GM18873 (cell line): ENCODE data around the gene MRNIP.
"Not testable (repeated sequence)": the region's sequence is repeated elsewhere in the genome, so short reads cannot be mapped to it uniquely, and the experiment has no call there.

ENCODE experiments used
- ATAC-seq: cut with Tn5 transposase; IDR thresholded peaks from one replicate; pipeline ENCODE4 v1.9.1; 2021; ENCODE audit warnings: mild to moderate bottlenecking, moderate library complexity, moderate number of reproducible peaks; ENCODE audit not compliant: unreplicated experiment, low FRiP score

Gene MRNIP

DNA sequence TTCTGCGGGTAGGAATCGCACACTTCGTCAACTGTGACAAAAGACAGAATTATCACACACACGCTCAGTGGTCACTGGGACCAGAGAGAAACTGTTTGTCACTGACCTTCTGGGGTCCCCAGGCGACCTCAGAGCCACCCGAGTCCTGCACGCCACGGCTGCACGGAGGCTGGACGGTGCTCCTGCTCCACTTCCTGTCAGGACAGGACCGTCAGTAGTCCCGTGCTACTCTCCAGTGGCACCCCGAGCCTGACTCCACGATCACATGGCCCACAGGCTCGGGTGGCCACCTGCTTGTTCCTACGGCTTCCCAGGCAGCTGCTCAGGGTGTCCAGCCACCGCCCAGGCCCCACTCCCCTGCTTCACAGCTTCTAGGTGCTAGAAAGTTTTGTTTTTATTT is 17.9 kb downstream of the MRNIP start:
- ATAC-seq = no peak

- no peak for ATAC-seq
Observed at GRCh38 chr5:179840321-179840720, 18.3 kb downstream of the MRNIP start.

DNA sequence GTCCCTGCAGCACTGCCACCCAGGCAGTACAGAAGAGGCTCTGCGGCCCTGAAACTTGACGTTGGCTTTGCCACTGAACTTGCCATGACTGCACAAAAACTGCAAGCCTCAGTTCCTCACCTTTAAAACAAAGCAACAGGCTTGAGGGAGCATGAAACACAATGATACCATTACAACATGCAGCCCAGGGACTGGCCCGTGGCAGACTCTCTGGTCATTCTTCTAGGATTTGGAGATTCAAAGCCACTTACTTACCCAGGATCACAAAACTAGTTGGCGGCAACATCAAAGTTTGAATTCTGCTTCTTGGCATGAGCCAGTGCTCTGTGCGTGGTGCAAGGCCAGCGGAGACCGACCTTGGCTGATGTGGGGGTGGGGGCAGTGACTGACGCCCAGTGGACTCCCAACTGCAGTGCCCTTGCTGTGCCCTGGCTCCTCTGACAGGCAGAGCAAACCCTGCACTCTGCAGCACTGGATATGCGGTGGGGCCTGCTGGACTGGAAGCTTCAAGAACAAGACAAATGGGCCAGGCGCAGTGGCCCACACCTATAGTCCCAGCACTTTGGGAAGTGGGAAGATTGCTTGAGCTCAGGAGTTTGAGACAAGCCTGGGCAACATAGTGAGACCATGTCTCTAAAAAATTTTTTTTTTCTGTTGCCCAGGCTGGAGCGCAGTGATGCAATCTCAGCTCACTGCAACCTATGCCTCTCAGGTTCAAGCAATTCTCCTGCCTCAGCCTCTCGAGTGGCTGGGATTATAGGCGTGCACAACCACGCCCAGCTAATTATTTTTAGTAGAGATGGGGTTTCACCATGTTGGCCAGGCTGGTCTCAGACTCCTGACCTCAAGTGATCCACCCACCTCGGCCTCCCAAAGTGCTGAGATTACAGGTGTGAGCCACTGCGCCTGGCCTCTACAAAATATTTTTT is 19.0 kb downstream of the MRNIP start:
- ATAC-seq = no peak

DNA sequence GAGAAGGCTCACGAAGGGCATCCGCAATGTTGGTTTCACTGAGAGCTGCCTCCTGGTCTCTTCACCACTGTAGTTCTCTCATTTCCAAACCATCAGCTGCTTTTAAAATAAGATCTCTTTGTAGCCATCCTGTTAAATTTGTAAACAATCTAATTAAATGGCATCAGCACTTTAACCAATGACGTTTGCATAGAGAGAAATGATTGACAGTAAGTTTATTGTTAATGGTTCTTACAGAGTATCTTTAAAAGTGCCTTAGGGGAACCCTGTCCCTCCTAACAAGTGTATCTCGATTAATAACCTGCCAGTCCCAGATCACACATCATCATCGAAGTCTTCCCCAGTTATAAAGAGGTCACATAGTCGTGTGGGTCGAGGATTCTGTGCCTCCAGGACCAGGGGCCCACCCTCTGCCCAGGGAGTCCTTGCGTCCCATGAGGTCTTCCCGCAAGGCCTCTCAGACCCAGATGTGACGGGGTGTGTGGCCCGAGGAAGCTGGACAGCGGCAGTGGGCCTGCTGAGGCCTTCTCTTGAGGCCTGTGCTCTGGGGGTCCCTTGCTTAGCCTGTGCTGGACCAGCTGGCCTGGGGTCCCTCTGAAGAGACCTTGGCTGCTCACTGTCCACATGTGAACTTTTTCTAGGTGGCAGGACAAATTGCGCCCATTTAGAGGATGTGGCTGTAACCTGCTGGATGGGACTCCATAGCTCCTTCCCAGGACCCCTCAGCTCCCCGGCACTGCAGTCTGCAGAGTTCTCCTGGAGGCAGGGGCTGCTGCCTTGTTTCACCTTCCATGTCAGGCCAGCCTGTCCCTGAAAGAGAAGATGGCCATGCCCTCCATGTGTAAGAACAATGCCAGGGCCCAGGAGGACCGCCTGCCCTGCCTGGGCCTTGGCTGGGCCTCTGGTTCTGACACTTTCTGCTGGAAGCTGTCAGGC is 21.3 kb downstream of the MRNIP start:
- no peak for ATAC-seq

GRCh38 chr5:179836225-179837019 is 22.2 kb downstream of the MRNIP start:
- no peak for ATAC-seq

- not testable (repeated sequence) for ATAC-seq
Observed at GRCh38 chr5:179834871-179835270, 23.7 kb downstream of the MRNIP start.

GRCh38 chr5:179834120-179834519 is 24.5 kb downstream of the MRNIP start:
- no peak for ATAC-seq

DNA sequence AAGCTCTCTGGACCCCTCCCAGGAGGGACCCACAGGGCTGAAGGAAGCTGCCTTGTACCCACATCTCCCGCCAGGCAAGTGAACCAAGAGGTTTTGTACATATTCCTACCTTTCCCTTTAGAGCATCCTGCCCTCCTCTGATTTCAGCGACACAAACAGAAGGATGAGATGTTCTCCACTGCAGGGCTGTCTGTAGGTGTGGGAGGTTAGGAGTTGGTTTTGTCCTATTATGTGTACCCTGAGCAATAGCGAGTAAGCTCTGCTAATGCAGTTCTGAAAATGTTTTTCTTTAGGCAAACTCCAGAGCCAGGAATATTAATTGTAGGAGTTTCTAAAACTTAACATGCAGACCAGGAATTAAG is 24.9 kb downstream of the MRNIP start:
- no peak for ATAC-seq

DNA sequence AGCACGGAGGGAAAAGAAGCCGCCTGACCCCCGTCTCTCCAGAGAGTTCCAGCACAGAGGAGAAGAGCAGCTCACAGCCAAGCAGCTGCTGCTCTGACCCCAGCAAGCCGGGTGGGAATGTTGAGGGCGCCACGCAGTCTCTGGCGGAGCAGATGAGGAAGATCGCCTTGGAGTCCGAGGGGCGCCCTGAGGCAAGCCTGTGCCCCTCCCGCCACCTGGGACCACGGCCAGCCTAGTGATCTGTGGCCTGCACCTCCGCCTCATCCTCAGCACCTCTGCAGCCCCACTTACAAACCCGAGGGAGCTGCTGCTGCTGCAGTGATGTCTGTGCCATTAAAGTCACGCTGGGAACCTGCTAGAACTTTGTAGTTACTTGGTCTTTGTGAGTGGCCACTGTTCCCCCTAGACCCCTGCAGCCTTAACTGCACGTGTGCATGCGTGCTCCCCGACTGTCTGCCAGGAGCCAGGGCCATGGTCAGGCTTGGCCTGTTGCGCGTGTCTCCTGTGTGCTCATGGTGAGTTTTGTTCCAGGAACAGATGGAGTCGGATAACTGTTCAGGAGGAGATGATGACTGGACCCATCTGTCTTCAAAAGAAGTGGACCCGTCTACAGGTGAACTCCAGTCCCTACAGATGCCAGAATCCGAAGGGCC is 25.4 kb downstream of the MRNIP start:
- no peak for ATAC-seq

- ATAC-seq = no peak
Observed at GRCh38 chr5:179832039-179832745, 26.4 kb downstream of the MRNIP start.

DNA sequence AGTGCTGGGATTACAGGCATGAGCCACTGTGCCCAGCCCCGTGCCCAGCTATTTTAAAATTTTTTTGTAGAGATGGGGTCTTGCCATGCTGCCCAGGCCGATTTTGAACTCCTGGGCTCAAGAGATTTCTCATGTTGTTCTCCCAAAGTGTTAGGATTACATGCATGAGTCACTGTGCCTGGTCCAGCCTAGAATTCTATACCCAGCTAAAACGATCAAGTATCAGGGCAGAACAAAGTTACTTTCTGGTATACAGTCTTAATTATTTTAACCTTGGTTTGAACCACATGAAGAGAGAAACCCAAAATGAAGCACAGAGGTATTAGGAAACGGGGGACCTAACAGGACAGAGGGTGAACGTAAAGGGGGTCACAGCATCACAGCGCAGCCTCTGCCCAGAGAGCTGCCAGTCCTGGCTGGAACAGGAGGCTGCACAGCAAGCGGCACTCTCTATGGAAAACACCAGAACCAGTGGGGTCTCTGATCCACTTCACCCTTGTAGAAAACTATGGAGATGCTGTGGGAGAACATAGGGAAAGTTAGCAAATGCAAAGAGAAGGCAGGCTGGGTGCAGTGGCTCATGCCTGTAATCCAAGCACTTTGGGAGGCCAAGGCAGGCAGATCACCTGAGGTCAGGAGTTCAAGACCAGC is 27.7 kb downstream of the MRNIP start:
- ATAC-seq = no peak

DNA sequence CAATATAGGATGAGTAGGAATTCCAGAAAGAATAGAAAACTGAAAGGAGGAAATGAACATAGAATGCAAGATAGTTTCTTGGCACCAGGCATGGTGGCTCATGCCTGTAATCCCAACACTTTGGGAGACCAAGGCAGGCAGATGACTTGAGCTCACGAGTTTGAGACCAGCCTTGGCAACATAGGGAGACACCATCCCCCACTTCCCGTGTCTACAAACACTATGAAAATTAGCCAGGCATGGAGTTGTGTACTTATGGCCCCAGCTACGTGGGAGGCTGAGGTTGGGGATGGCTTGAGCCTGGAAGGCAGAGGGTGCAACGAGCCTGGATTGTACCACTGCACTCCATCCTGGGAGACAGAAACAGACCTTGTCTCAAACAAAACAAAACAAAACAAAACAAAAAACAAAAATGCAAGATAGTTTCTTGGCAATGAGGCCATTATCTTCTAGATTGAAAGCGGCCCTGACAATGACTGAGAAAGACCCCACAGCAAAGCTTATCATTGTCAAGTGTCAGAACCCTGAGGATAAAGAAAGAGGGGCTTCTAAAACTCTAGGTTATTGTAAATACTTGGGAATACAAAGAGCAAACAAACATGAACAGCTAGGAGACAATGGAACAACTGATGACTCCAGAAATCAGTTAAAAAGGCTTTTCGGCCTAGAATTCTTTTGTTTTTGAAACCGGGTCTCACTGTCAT is 28.7 kb downstream of the MRNIP start:
- ATAC-seq = no peak

- no peak for ATAC-seq
Observed at GRCh38 chr5:179828756-179829421, 29.7 kb downstream of the MRNIP start.

DNA sequence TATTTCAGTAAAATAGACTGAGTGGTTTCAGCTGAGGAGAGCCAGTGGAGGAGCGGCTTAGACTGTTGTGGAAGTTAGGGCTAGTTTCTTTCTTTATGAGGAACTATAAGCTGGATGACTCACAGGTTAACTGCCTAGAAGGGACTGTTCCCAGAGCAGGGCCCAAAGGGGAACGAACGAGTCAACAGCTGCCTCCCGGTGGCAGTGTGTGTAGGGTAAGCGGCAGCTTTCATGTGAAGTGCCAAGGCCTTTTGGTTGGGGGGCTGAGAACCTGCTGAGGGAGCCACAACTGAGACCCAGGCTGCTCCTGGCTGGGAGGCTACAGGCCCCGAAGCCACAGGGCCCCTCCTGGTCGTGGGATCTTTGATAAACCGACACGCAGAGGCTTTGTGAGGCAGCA is 30.9 kb downstream of the MRNIP start:
- no peak for ATAC-seq

- ATAC-seq = no peak
Observed at GRCh38 chr5:179825655-179826182, 32.9 kb downstream of the MRNIP start.

GRCh38 chr5:179824745-179825112 is 33.9 kb downstream of the MRNIP start:
- no peak for ATAC-seq

DNA sequence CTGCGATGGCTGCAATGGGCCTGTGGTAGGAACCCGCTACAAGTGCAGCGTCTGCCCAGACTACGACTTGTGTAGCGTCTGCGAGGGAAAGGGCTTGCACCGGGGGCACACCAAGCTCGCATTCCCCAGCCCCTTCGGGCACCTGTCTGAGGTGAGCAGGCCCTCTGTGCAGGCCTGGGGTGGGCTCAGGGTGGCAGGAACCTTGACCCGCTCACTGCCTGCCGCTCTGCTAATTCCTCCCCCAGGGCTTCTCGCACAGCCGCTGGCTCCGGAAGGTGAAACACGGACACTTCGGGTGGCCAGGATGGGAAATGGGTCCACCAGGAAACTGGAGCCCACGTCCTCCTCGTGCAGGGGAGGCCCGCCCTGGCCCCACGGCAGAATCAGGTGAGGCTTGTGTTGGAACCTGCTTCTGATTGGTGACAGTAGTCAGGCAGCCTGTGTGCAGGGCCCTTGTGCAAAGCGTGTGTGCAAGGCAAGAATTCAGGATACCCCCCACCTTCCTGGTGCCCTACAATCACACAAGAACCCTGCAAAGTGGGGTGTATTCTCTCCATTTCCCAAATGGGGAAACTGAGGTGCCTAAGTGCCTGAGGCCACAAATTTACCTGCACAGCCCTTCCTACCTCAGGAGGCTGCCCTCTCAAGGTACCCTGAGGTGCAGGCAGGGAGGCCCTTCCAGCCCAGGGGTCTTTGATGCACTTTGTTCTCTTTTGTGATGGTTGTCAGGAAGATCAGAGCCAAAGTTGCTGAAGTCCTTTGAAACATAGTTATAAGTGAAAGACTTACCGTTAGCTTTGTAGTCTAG is 34.5 kb downstream of the MRNIP start:
- no peak for ATAC-seq
